Esophagus (tissue), 2 donors: ENCODE measurements around the gene IGDCC3. TPM values are rescaled to one million over a fixed set of nuclear protein-coding genes. Genes with fewer than 3 reads are reported as not detected.

Source experiments
- H3K27ac ChIP-seq, 2 donors: one replicate each; pipeline ENCODE4 v1.5.1; 2013; ENCODE audit warnings: low read depth in 2 of 2, mild to moderate bottlenecking in 2 of 2, inconsistent platforms in 1 of 2, low read length in 1 of 2, moderate library complexity in 1 of 2
- H3K27me3 ChIP-seq, 2 donors: one replicate each; pipeline ENCODE4 v1.6.1; 2013; ENCODE audit warnings: low read length in 2 of 2, control low read depth in 1 of 2, mild to moderate bottlenecking in 1 of 2; ENCODE audit not compliant: insufficient read depth in 2 of 2, control insufficient read depth in 1 of 2
- H3K36me3 ChIP-seq, 2 donors: one replicate each; pipeline ENCODE4 v1.6.1; 2013; ENCODE audit warnings: low read length in 1 of 2; ENCODE audit not compliant: control insufficient read depth in 2 of 2, insufficient read depth in 2 of 2
- H3K4me1 ChIP-seq, 2 donors: one replicate each; pipeline ENCODE4 v1.6.1; 2013; ENCODE audit warnings: low read length in 1 of 2; ENCODE audit not compliant: control insufficient read depth in 2 of 2, insufficient read depth in 2 of 2
- H3K4me3 ChIP-seq, 2 donors: one replicate each; pipeline ENCODE4 v1.5.1; 2013; ENCODE audit warnings: low read length in 2 of 2, mild to moderate bottlenecking in 2 of 2, low read depth in 1 of 2, moderate library complexity in 1 of 2
- H3K9me3 ChIP-seq, 2 donors: one replicate each; pipeline ENCODE4 v1.6.1; 2013; ENCODE audit warnings: mild to moderate bottlenecking in 2 of 2, low read depth in 1 of 2, low read length in 1 of 2, moderate library complexity in 1 of 2; ENCODE audit not compliant: control insufficient read depth in 2 of 2, insufficient read depth in 1 of 2
- WGBS, 2 donors: extraction: QIAGEN DNeasy Blood & Tissue Kit; methylation state at CpG; one replicate each; pipeline ENCODE4 v1.1.7; 2013; 5-methylcytosine and 5-hydroxymethylcytosine counted together
- polyA plus RNA-seq, 2 donors: library from polyadenylated mRNA; stranded (reverse); fragments of 200-250 nt; gene quantifications; one replicate each; pipeline ENCODE4 v1.2.3, GENCODE V29; 2013
- donor health status: healthy with polysubstance abuse.
- donor health status: Bipolar disorder and iron deficiency.

The IGDCC3 gene
- under 1 TPM in 1 of 2 donors, not detected in 1; under 0.01 TPM for polyA plus RNA-seq

DNA sequence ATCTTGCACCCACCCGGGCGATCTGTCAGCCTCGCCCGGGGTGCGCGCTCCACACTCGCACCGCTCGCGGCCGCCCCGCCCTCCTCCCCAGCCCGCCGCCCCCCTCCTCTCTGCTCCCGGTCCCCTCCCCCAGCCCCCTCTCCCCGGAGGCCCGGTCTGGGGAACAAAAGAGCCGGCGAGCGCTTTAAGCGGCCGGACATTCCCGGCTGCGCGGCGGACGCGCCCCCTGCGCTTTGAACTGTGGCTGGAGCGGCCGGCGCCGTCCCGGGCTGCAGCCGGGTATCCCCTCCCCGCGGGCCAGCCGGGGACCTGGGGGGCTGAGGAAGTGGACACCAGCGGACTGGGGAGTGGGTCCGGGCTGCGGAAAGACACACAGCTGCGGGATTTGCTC lies at the start of gene IGDCC3:
TSS of gene IGDCC3 (minus strand) at position 27 of the 391 bp plus-strand sequence. CDS start 214 bp downstream, outside the sequence.
- peak within 1 kb of the TSS; percentile 28 to 45 for H3K4me3 ChIP-seq
- peaks cover 5 to 22% of the 10 kb centered on the region in 2 donors for H3K27me3 ChIP-seq
- H3K27ac ChIP-seq: no peak within 1 kb of the TSS

DNA sequence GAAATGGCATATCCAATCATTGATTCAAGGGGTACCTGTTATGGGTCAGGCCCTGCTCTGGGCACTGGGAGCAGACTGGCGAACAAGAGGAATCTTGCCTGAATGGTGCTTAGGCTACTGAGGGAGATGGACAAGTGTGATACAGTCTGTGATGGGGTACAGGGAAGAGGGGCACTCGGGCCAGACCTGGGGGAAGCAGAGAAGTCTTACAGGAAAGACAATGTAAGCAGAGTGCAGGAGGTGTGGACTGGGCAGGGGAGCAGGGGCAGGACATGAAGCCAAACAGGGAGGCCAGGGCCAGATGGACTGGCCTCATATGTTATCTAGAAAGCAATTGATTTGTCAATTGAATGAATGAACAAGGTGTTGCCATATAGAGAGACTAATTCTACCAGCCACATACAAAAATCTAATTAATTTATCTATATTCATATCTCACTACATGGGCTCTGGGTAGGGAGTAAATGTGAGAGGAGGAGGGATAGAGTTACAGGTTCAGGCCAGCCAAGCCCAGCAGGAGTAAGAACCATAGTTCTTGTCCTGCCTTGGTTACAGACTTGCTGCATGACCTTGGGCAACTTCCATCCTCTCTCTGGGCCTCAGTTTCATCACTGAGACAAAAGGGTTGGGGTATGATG lies 48.5 kb upstream of the IGDCC3 start:
- WGBS, 2 donors: 66 to 82% methylated on average over 2 of the region's 2 CpGs
- Histone ChIP-seq H3K27me3 (peaks cover 4 to 8% of the 10 kb centered on the region in 2 donors), H3K4me3 (no peak overlapping the region), H3K36me3 (no peaks in the 10 kb centered on the region), H3K4me1 (peaks cover 11 to 12% of the 10 kb centered on the region in 2 donors), H3K27ac (no peak overlapping the region), H3K9me3 (peaks cover 0 to 2% of the 10 kb centered on the region in 2 donors)

More for the DNA sequence above, at the start of gene IGDCC3:
- H3K36me3 ChIP-seq: no peaks in the 10 kb centered on the region
- H3K9me3 ChIP-seq: no peaks in the 10 kb centered on the region
- peaks cover 0 to 7% of the 10 kb centered on the region in 2 donors for H3K4me1 ChIP-seq
- 1 to 4% methylated on average over 37 to 41 of the region's 42 CpGs for WGBS, 2 donors

DNA sequence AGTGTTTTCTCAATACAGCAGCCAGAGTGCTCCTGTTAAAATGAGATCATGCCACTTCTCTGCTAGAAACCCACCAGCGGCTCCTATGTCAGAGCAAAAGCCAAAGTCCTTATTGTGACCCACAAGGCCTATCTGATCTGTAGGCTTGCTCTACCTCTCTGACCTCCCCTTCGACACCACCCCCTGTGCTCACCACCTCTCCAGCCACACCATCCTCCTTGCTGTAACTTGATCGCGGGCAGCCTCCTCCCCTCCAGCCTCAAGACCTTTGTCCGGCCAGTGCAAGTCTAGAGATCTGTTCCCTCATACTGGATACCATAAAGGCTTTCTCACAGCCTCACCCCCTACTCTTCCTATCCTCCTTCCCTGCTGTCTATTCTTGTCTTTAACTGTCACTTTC lies 46.9 kb upstream of the IGDCC3 start:
- Histone ChIP-seq H3K27me3 (peaks cover 4 to 9% of the 10 kb centered on the region in 2 donors), H3K9me3 (peaks cover 0 to 2% of the 10 kb centered on the region in 2 donors), H3K4me1 (peaks cover 11 to 14% of the 10 kb centered on the region in 2 donors), H3K4me3 (no peak overlapping the region), H3K36me3 (no peaks in the 10 kb centered on the region), H3K27ac (no peak overlapping the region)
- WGBS, 2 donors: 84 to 91% methylated on average over 5 of the region's 5 CpGs

DNA sequence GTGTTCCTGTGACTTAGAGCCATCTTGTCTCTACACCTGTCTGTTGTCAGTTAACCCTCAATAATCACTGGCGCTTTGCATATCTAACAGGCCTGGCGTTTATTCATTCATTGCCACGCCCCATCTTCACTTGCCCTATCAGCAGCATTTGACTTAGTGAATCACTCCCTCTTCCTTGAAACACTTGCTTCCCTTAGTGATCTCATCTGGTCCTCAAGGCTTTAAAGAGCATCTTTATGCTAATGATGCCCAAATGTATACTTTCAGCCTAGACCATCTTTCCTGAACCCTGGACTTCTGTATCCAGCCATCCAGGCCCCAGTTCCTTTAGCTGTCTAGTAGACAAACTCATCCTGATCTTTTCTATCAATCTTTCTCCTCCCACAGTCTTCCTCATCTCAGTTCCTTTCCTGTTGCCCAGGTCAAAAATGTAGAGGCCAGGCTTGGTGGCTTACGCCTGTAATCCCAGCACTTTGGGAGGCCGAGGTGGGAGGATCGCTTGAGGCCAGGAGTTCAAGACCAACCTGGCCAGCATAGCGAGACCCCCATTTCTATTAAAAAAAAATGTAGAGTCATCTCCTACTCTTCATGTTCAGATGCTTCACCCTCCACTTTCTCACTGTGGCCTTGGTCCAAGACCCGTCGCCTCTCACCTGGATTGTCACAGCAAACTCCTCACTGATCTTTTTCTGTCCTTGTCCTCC lies 46.3 kb upstream of the IGDCC3 start:
- Histone ChIP-seq H3K27me3 (peaks cover 4 to 9% of the 10 kb centered on the region in 2 donors), H3K36me3 (no peaks in the 10 kb centered on the region)
- WGBS, 2 donors: 84% methylated on average over 9 of the region's 9 CpGs

DNA sequence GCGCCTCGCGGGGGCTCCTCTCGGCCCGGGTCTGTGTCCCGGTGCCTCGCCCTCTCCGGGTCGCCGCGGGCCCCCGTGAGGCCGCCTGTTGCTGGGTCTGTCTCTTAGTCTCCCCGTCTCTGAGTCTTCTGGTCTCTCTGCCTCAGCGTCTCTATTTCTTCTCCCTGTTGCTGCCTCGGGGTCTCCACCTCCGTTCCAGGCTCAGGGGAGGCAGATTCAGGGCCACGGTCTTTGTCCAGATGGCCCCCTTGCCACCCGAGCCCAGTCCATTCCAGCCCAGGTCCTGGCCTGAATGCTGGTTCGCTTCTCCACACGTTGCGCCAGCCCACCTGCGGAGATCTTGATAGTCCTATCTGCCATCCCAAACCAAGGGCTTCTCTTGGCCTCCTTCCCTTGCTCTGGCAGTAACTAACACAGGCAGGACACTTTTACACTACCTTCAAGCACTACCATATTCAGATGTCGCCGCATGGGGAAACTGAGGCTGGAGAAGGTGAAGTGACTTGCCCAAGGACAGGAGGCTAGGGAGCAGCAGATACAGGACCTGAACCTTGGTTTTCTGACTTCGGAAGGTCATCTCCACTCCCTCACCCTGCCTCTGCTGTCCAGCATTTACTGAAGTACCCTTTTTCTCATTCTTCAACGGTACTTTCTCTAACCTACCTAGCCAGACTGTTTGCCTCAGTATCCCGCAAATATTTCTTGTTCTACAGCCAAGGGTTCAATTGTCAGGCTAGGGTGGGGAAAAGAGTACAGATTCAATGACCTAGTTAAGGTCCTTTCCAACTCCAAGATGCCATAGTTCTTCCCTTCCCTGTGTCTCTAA lies 45.6 kb upstream of the IGDCC3 start:
- Histone ChIP-seq H3K27ac (no peak overlapping the region), H3K4me1 (peaks cover 11 to 14% of the 10 kb centered on the region in 2 donors), H3K27me3 (peaks cover 4 to 9% of the 10 kb centered on the region in 2 donors), H3K36me3 (no peaks in the 10 kb centered on the region), H3K4me3 (peak overlapping the region in 1 of 2 donors; percentile 54), H3K9me3 (peaks cover 0 to 2% of the 10 kb centered on the region in 2 donors)
- WGBS, 2 donors: 29 to 41% methylated on average over 19 to 28 of the region's 28 CpGs

More for the DNA sequence above, 46.3 kb upstream of the IGDCC3 start:
- H3K4me1 ChIP-seq: peaks cover 11 to 14% of the 10 kb centered on the region in 2 donors
- no peak overlapping the region for H3K27ac ChIP-seq
- peaks cover 0 to 2% of the 10 kb centered on the region in 2 donors for H3K9me3 ChIP-seq
- H3K4me3 ChIP-seq: no peak overlapping the region

DNA sequence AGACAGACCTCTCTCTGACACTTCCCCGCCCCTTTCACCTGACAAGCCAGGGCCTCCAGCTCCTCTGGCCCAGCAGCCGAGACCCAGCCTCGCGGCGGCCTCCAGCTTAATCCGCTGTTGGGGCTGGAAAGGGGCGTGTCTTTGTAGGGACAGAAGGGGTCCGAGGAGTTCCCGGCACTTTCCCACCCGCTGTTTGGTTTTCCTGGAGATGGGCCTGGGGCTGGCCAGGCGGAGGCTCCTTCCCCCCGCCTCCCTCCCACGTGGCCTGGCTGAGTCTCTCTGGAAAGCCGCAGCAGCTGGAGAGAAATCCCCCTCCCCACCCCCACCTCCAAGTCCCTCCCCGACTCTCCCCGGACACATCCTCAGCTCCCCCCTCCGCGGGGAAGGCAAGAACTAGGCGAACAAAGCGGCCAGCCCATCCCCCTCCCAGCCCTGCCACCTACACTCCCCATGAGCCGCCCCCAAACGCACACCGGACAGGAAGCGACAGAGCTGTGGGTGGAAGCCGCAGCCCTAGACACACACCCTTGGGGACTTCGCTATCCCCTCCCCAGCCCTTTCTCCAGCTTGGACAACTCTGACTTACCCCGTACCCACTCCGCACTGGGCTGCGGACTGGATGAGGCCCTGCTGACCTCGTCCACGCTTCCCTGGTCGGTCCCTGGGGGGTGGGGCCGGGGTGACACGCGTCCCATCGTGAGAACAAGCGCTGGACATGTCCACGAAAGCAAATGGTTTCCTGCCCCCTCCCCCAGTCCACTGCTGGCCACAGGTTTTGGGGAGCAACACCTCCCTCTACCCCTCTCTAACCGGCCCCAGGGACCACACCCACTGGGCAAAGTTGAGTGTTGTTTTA lies 43.8 kb upstream of the IGDCC3 start:
- peaks cover 0 to 2% of the 10 kb centered on the region in 2 donors for H3K9me3 ChIP-seq
- H3K27ac ChIP-seq: peak overlapping the region in 1 of 2 donors; percentile 47
- peaks cover 4 to 9% of the 10 kb centered on the region in 2 donors for H3K27me3 ChIP-seq
- H3K4me1 ChIP-seq: peaks cover 11 to 14% of the 10 kb centered on the region in 2 donors
- H3K36me3 ChIP-seq: no peaks in the 10 kb centered on the region
- WGBS, 2 donors: 2 to 3% methylated on average over 37 to 39 of the region's 39 CpGs
- H3K4me3 ChIP-seq: peak overlapping the region; percentile 20 to 54

DNA sequence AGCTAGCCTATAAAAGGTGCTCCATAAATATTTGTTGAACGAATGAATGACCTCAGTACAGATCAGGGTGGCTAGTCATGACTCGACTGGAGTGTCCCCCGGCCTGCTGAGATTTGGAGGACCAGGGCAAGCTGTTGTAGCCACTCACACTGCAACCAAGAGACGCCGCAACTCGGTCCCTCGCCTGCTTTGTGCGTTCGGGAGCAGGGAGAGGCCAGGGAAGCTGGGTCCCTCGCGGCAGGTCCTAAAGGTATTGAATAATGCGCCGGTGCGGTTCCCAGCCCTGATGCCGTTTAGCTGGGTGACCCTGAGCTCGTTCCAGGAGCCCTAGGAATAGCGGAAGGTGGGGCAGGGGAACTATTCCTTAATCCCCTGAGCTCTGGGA lies 43.2 kb upstream of the IGDCC3 start:
- Histone ChIP-seq H3K27me3 (peaks cover 4 to 9% of the 10 kb centered on the region in 2 donors), H3K9me3 (peaks cover 0 to 2% of the 10 kb centered on the region in 2 donors), H3K4me1 (peaks cover 11 to 14% of the 10 kb centered on the region in 2 donors), H3K27ac (no peak overlapping the region), H3K36me3 (no peaks in the 10 kb centered on the region), H3K4me3 (peak overlapping the region in 1 of 2 donors; percentile 54)
- WGBS, 2 donors: 21 to 29% methylated on average over 17 of the region's 17 CpGs

DNA sequence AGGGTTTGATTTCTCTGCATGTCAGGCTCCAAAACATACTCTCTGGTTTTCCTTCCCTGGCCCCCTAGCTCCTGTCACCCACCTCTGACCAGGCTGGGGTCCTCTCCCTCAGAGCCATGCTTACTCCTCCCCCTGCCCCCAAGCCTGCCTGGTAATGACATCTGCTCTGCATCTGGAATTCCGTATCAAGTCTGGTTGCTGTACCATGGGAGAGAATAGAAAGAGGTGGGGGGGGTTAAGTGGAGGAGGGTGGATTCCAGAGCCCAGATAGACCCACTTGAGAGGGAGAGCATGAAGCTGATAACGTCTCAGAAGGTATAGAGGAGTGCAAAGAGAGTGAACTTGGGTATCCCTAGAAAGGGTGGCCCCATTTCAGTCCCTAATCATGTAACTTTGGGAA lies 40.8 kb upstream of the IGDCC3 start:
- H3K4me3 ChIP-seq: no peak overlapping the region
- WGBS, 2 donors: 79 to 81% methylated on average over 2 of the region's 2 CpGs

More for the DNA sequence above, 40.8 kb upstream of the IGDCC3 start:
- peaks cover 0 to 2% of the 10 kb centered on the region in 2 donors for H3K9me3 ChIP-seq
- no peaks in the 10 kb centered on the region for H3K36me3 ChIP-seq
- H3K4me1 ChIP-seq: peaks cover 11 to 14% of the 10 kb centered on the region in 2 donors
- no peak overlapping the region for H3K27ac ChIP-seq
- H3K27me3 ChIP-seq: peaks cover 4 to 9% of the 10 kb centered on the region in 2 donors
